ENCODE results near the gene SLC29A1. TPM values are rescaled to one million over a fixed set of nuclear protein-coding genes. Genes with fewer than 3 reads are reported as not detected.

Gene SLC29A1
- total RNA-seq, 1 experiment from 2014 or later, result 7.0 TPM

GRCh38 chr6:44269178-44269920 lies 46.0 kb downstream of the SLC29A1 start:
- ChIA-PET CTCF (interaction anchor here (0.6 to 5.8 kb wide), 6 partner anchors 27 to 1236 kb away, joined by 3 to 214 read pairs (median 4); no protein-coding TSS in a partner anchor), POLR2A (interaction anchor here (0.7 to 4.2 kb wide), 2 partner anchors 38 to 70 kb away, joined by 3 to 17 read pairs; no protein-coding TSS in a partner anchor)
- no TSS peak for BruUV-seq (replicated peaks)
- Mint-ChIP-seq H3K4me1 (ENCODE audit: insufficient read depth, unreplicated experiment) (peaks cover 5% of the 10 kb centered on the region), H3K27me3 (ENCODE audit: insufficient read depth, unreplicated experiment) (peaks cover 33% of the 10 kb centered on the region), H3K4me3 (ENCODE audit: unreplicated experiment) (no peak overlapping the region), H3K27ac (ENCODE audit: low read depth, unreplicated experiment) (no peak overlapping the region), H3K9me3 (ENCODE audit: unreplicated experiment) (no peaks in the 10 kb centered on the region), H3K36me3 (ENCODE audit: insufficient read depth, unreplicated experiment) (no peaks in the 10 kb centered on the region)
- DNase-seq (ENCODE audit: unreplicated experiment), result no peak
- TF ChIP-seq CTCF (IDR thresholded peaks at IDR 0.05; ENCODE audit: unreplicated experiment), result no peak
- intact Hi-C loops (cut with micrococcal nuclease), result loop anchor here (2.0 to 5.0 kb wide), 2 partner anchors 35 to 188 kb away; no protein-coding TSS in a partner anchor

DNA sequence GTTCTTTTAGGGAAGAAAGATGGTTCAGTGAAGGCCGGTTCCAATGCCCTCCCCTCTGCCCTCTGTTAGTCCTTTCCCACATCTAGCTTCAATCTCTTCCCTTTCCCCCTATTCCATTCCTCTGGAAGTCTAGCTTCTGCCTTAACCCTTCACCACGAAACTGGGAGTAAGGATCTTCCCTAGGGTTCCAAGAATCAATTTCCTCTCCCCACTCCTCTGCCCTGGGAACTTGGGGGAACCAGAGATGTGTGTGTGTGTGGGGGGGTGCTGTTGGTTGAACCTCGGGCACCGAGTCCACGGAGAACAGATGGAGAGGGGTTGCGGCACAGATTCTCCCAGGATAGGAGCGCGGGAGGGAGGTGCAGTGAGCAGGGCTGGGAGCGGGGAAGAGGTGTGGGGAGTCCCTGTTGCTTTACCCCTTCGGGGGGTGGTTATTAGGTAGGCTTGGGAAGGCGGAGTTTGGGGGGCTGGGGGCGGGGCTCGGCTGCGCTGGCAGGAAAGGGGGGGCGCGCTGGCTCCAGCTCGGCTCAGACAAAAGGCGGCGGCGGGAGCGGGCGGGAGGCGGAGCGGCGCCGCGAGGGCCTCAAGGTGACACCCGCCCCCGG lies 46.6 kb downstream of the SLC29A1 start, which contains the start of gene TMEM151B:
TSS of gene TMEM151B (plus strand) at position 530 of the 605 bp plus-strand sequence. CDS start 293 bp downstream, outside the sequence.
- no TSS peak for BruUV-seq (replicated peaks)
- Mint-ChIP-seq H3K9me3 (ENCODE audit: unreplicated experiment) (no peaks in the 10 kb centered on the region), H3K4me1 (ENCODE audit: insufficient read depth, unreplicated experiment) (no peaks in the 10 kb centered on the region), H3K36me3 (ENCODE audit: insufficient read depth, unreplicated experiment) (no peaks in the 10 kb centered on the region), H3K27ac (ENCODE audit: low read depth, unreplicated experiment) (no peak within 1 kb of the TSS), H3K4me3 (ENCODE audit: unreplicated experiment) (no peak within 1 kb of the TSS), H3K27me3 (ENCODE audit: insufficient read depth, unreplicated experiment) (peaks cover 39% of the 10 kb centered on the region)
- CTCF ChIA-PET, result interaction anchor here (0.6 to 5.8 kb wide), 4 partner anchors 26 to 1235 kb away, joined by 3 to 214 read pairs (median 4); no protein-coding TSS in a partner anchor
- intact Hi-C loops (cut with micrococcal nuclease), result loop anchor here (2.0 to 5.0 kb wide), 2 partner anchors 35 to 187 kb away; no protein-coding TSS in a partner anchor
- no peak for DNase-seq (ENCODE audit: unreplicated experiment)
- POLR2A ChIA-PET, result interaction anchor here (0.7 to 4.2 kb wide), 2 partner anchors 37 to 70 kb away, joined by 3 to 17 read pairs; no protein-coding TSS in a partner anchor
- TF ChIP-seq CTCF (IDR thresholded peaks at IDR 0.05; ENCODE audit: unreplicated experiment), result no peak

- CTCF ChIA-PET, result interaction anchor here (1.5 to 5.8 kb wide), 2 partner anchors 38 to 65 kb away, joined by 4 to 214 read pairs; no protein-coding TSS in a partner anchor
- Mint-ChIP-seq H3K9me3 (ENCODE audit: unreplicated experiment) (no peaks in the 10 kb centered on the region), H3K4me1 (ENCODE audit: insufficient read depth, unreplicated experiment) (no peaks in the 10 kb centered on the region), H3K27me3 (ENCODE audit: insufficient read depth, unreplicated experiment) (peaks cover 39% of the 10 kb centered on the region), H3K4me3 (ENCODE audit: unreplicated experiment) (no peak overlapping the region), H3K27ac (ENCODE audit: low read depth, unreplicated experiment) (no peak overlapping the region), H3K36me3 (ENCODE audit: insufficient read depth, unreplicated experiment) (no peaks in the 10 kb centered on the region)
- no peak for DNase-seq (ENCODE audit: unreplicated experiment)
- intact Hi-C loops (cut with micrococcal nuclease), result no loop called here
- BruUV-seq (replicated peaks), result no TSS peak
- no peak for TF ChIP-seq CTCF (IDR thresholded peaks at IDR 0.05; ENCODE audit: unreplicated experiment)
- POLR2A ChIA-PET, result no interaction called here
These were observed 47.4 kb downstream of the SLC29A1 start for GRCh38 chr6:44270526-44271405.
